HepG2 (cell line): ENCODE data around the gene CEACAM16. TPM values are rescaled to one million over a fixed set of nuclear protein-coding genes. Genes with fewer than 3 reads are reported as not detected.

ENCODE experiments used
- ATF5 ChIP-seq: sonication (generic); formaldehyde crosslinking; IDR thresholded peaks from 2 replicates; pipeline ENCODE4 v1.4.0; 2020; ENCODE audit warnings: mild to moderate bottlenecking, low read depth, missing genetic modification reagents
- DMAP1 ChIP-seq: IDR thresholded peaks from 2 replicates; pipeline ENCODE4 v1.6.1; 2016
- E2F2 ChIP-seq: sonication (generic); formaldehyde crosslinking; IDR thresholded peaks from 2 replicates; pipeline ENCODE4 v1.4.0; 2020; ENCODE audit warnings: missing genetic modification reagents, borderline replicate concordance
- KAT2B ChIP-seq: fragments of 150-350 bp; IDR thresholded peaks from 2 replicates; pipeline ENCODE4 v1.6.1; 2014; ENCODE audit warnings: low read depth, low read length, borderline replicate concordance
- KDM2A ChIP-seq: sonication (generic); formaldehyde crosslinking; IDR thresholded peaks from 2 replicates; pipeline ENCODE4 v1.4.0; 2020; ENCODE audit warnings: low read depth, missing genetic modification reagents, borderline replicate concordance
- MLLT10 ChIP-seq: sonication (generic); formaldehyde crosslinking; IDR thresholded peaks from 2 replicates; pipeline ENCODE4 v1.4.0; 2020; ENCODE audit warnings: missing genetic modification reagents
- NR3C1 ChIP-seq: sonication (generic); formaldehyde crosslinking; IDR thresholded peaks from 2 replicates; pipeline ENCODE4 v1.4.0; 2020; ENCODE audit warnings: missing genetic modification reagents
- PRDM10 ChIP-seq: sonication (generic); formaldehyde crosslinking; IDR thresholded peaks from 2 replicates; pipeline ENCODE4 v1.4.0; 2020; ENCODE audit warnings: low read depth, missing genetic modification reagents
- RXRB ChIP-seq: IDR thresholded peaks from 2 replicates; pipeline ENCODE4 v1.6.1; 2016; ENCODE audit warnings: borderline replicate concordance, missing genetic modification reagents, missing compliant biosample characterization
- SMAD9 ChIP-seq: sonication (generic); formaldehyde crosslinking; IDR thresholded peaks from 2 replicates; pipeline ENCODE4 v1.5.1; 2020; ENCODE audit warnings: mild to moderate bottlenecking, missing genetic modification reagents
- SOX13 ChIP-seq, 3 experiments: fragments of 450-650 bp in 1 of 3; sonication (generic) in 1 of 3; formaldehyde crosslinking in 1 of 3; IDR thresholded peaks in 2 of 3; conservative IDR thresholded peaks in 1 of 3; 2 replicates each; pipeline versions ENCODE4 v1.5.0 to v1.6.1; 2016 to 2020; ENCODE audit warnings: antibody characterized with exemption in 1 of 3, mild to moderate bottlenecking in 1 of 3, missing compliant biosample characterization in 1 of 3, missing genetic modification reagents in 1 of 3, moderate library complexity in 1 of 3
- ZBTB42 ChIP-seq: sonication (generic); formaldehyde crosslinking; IDR thresholded peaks from 2 replicates; pipeline ENCODE4 v1.5.0; 2020; ENCODE audit warnings: mild to moderate bottlenecking, missing genetic modification reagents
- ZMAT5 ChIP-seq: sonication (generic); formaldehyde crosslinking; IDR thresholded peaks from 2 replicates; pipeline ENCODE4 v1.5.0; 2020; ENCODE audit warnings: mild to moderate bottlenecking, low read depth, missing genetic modification reagents, borderline replicate concordance
- ZNF138 ChIP-seq: sonication (generic); formaldehyde crosslinking; IDR thresholded peaks from 2 replicates; pipeline ENCODE4 v1.5.0; 2020; ENCODE audit warnings: mild to moderate bottlenecking, low read depth, missing genetic modification reagents
- ZNF513 ChIP-seq: sonication (generic); formaldehyde crosslinking; conservative IDR thresholded peaks from 2 replicates; pipeline ENCODE4 v1.5.0; 2020; ENCODE audit warnings: missing genetic modification reagents
- ZNF691 ChIP-seq: sonication (generic); formaldehyde crosslinking; IDR thresholded peaks from 2 replicates; pipeline ENCODE4 v1.4.0; 2020; ENCODE audit warnings: missing genetic modification reagents, low read depth, mild to moderate bottlenecking, borderline replicate concordance
- ZNF883 ChIP-seq: sonication (generic); formaldehyde crosslinking; IDR thresholded peaks from 2 replicates; pipeline ENCODE4 v1.5.1; 2020; ENCODE audit warnings: mild to moderate bottlenecking, missing genetic modification reagents; ENCODE audit errors: not compliant biosample characterization
- polyA plus RNA-seq, 8 experiments: library from polyadenylated mRNA; depleted of rRNA in 3 of 8; stranded (reverse) in 7 of 8; unstranded in 1 of 8; fragments of >200 nt; fragmentation: Illumina TruSeq in 4 of 8; extraction: Trizol in 4 of 8; gene quantifications; 2 replicates each; pipeline versions ENCODE4 v1.2.1 to v1.2.3, GENCODE V29; 2011 to 2016; ENCODE audit warnings: low read depth in 4 of 8, missing spikeins in 1 of 8, mixed read lengths in 1 of 8; ENCODE audit not compliant: insufficient read depth in 1 of 8
- total RNA-seq, 5 experiments: library from RNA; depleted of rRNA; stranded (reverse); fragments of >200 nt; fragmentation: Illumina TruSeq; extraction: Trizol; gene quantifications; 2 replicates each; pipeline ENCODE4 v1.2.3, GENCODE V29; 2016; ENCODE audit warnings: low read depth in 1 of 5

The CEACAM16 gene
- total and polyA plus RNA-seq, 2 of the 13 experiments (the other 11 are each of a cell fraction or from before 2014, with no cell fraction given), result not detected

- TF ChIP-seq PRDM10 (CRISPR knock-in tag), result peak; percentile 37; the same call in 1 of the 2 replicates
- no peak; the same call in 1 of the 2 replicates for TF ChIP-seq ZNF691 (CRISPR knock-in tag)
- no peak for TF ChIP-seq SMAD9 (CRISPR knock-in tag)
- no peak for TF ChIP-seq ZBTB42
- peak; percentile 60; the same call in 1 of the 2 replicates for TF ChIP-seq KDM2A (CRISPR knock-in tag)
- no peak for TF ChIP-seq ZNF883 (CRISPR knock-in tag)
- TF ChIP-seq DMAP1, result peak; percentile 54; the same call in 1 of the 2 replicates
- TF ChIP-seq ZNF138 (CRISPR knock-in tag), result no peak
- no peak for TF ChIP-seq ZMAT5 (CRISPR knock-in tag)
- TF ChIP-seq E2F2, result peak; percentile 44; the same call in 1 of the 2 replicates
- TF ChIP-seq SOX13 (IDR thresholded peaks at IDR 0.05), result no peak
- TF ChIP-seq SOX13 (CRISPR knock-in tag; conservative IDR thresholded peaks at IDR 0.05 in 1 of 2, IDR thresholded peaks at IDR 0.05 in 1 of 2), result peak in 1 of 2 experiments; percentile 61; a peak in 1 of 4 replicates
- TF ChIP-seq NR3C1 (CRISPR knock-in tag), result no peak
- TF ChIP-seq ATF5 (CRISPR knock-in tag), result no peak
- no peak for TF ChIP-seq ZNF513 (CRISPR knock-in tag)
- TF ChIP-seq RXRB, result peak; percentile 56; the same call in 1 of the 2 replicates
- TF ChIP-seq MLLT10 (CRISPR knock-in tag), result no peak
- TF ChIP-seq KAT2B, result no peak
These were observed 26.3 kb downstream of the CEACAM16 start (continued) for GRCh38 chr19:44725251-44725650.
